GM12892 (cell line): ENCODE measurements around the gene SCLT1. TPM values are rescaled to one million over a fixed set of nuclear protein-coding genes. Genes with fewer than 3 reads are reported as not detected.
A peak's percentile ranks its signal among the peaks of the same experiment; 100 is the strongest.
"Not testable (repeated sequence)": the region's sequence is repeated elsewhere in the genome, so short reads cannot be mapped to it uniquely, and the experiment has no call there.

ENCODE experiments used
- DNase-seq: peaks from one replicate; pipeline ENCODE4 v3.0.0; 2011; ENCODE audit not compliant: insufficient read length
- FAIRE-seq: peaks from 2 replicates; lab custom pipeline; 2011; peaks lifted over from hg19 to GRCh38; lab: Jason Lieb, UNC
- POLR2A ChIP-seq: IDR thresholded peaks from 2 replicates; pipeline ENCODE4 v1.6.1; 2011; ENCODE audit warnings: low read depth, low read length, control low read depth
- POLR2AphosphoS5 ChIP-seq: IDR thresholded peaks from 2 replicates; pipeline ENCODE4 v1.6.1; 2011; ENCODE audit warnings: low read depth, low read length, control low read depth
- TAF1 ChIP-seq: IDR thresholded peaks from 2 replicates; pipeline ENCODE4 v1.6.1; 2011; ENCODE audit warnings: low read depth, mild to moderate bottlenecking, control low read depth, low read length, borderline replicate concordance
- polyA plus RNA-seq: library from polyadenylated mRNA; unstranded; fragments of >200 nt; gene quantifications from one replicate; pipeline ENCODE4 v1.2.1, GENCODE V29; 2012; ENCODE audit warnings: missing spikeins, inconsistent platforms; ENCODE audit not compliant: missing spikeins

The SCLT1 gene
- 20.7 TPM for polyA plus RNA-seq

DNA sequence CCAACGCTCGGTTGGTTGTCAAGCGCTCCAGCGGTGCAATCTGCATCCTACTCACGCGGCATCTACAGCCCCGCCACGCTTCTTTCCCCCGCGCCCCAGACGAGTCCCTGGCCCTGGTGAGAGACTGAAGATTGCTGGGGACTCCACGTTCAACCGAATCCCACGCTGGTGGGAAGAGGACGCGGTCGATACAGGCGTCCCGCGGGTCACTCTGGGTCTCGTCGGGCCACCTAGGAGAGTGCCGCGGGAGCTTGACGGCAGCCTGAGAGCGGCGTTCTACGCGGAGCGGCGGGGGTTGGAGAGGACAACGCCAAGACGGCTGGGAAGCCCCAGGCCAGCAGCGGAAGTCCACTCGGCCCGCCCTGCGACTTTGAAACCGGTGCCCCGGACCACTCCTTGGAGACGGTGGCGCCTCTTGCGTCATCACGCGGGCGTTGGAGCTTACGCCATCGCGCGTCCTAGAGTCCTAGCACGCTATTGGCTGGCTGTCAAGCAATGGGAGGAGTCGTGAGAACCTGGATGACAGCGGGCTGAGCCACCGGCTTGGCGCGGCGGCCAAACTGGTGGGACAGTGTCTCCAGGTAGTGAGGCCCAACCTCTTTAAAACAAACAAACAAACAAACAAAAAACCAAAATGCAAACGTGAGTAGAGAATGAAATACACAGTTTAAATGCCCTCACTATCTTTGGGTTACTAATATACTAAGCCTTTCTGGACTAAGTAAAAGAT, at the start of gene SCLT1:
Gene SCLT1, minus strand, starts transcription at position 349 of the 730 bp plus-strand sequence. CDS start 436 bp downstream, outside the sequence.
- TF ChIP-seq POLR2AphosphoS5 (peak; percentile 95), TAF1 (peak; percentile 55; the same call in 1 of the 2 replicates), POLR2A (peak; percentile 94)
- FAIRE-seq (peak; percentile 100), DNase-seq (peak; percentile 65)

DNA sequence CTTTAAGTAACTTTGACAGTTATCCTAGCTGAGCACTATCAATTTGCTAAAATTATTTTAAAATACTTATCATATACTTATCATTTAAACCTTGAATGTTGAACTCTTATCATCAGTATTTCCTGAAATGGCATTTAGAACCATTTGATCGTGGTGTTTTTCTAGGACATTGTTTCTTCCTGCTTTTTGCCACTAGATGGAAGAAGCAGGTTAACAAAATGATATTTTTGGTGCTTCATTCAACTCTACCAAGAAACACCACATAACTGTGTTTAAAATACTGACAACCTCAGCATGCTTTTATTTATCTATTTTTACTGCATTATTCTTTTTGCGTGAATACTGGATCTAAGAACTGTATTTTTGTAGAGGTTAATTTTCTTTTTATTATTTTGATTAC, 47.2 kb upstream of the SCLT1 start:
- FAIRE-seq (no peak), DNase-seq (no peak)
- TF ChIP-seq TAF1 (no peak), POLR2AphosphoS5 (no peak), POLR2A (no peak)

- FAIRE-seq (no peak), DNase-seq (no peak)
- no peak for TF ChIP-seq POLR2AphosphoS5
- TF ChIP-seq POLR2A: no peak
- TF ChIP-seq TAF1: no peak
Measured at GRCh38 chr4:129138810-129139496, 45.6 kb upstream of the SCLT1 start.

DNA sequence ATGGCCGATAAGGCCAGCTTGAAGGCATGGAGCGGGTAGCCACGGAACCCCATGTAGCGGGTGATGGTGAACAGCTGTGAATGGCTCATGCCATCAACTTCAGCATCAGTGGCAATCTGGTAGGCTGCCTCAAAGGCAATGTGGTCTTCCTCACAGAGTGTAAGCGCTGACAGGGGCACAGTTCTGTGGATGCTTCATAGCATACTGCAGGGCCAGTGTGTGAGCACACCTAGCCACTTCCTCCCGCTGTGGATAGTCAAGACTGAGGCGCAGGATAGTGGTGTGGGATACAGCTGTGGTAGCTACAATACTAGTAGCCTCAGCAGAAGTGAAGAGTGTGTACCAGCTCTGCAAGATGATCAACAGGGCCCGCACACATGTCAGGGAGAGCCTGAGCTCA, 43.1 kb upstream of the SCLT1 start:
- TF ChIP-seq POLR2A: no peak
- no peak for TF ChIP-seq TAF1
- no peak for TF ChIP-seq POLR2AphosphoS5
- FAIRE-seq (no peak), DNase-seq (no peak)

DNA sequence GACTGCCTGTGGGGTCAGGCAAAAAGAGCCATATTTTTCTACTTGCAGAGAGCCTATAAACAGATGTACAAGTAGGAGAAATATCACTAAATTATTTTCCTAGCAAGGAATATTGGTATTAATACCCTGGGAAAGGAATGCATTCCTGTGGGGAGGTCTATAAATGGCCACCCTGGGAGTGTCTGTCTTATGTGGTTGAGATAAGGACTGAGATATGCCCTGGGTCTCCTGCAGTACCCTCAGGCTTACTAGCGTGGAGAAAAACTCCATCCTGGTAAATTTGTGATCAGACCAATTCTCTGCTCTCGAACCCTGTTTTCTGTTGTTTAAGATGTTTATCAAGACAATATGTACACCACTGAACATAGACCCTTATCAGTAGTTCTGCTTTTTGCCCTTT, 38.0 kb upstream of the SCLT1 start:
- no peak for TF ChIP-seq POLR2AphosphoS5
- no peak for TF ChIP-seq TAF1
- TF ChIP-seq POLR2A: no peak

DNA sequence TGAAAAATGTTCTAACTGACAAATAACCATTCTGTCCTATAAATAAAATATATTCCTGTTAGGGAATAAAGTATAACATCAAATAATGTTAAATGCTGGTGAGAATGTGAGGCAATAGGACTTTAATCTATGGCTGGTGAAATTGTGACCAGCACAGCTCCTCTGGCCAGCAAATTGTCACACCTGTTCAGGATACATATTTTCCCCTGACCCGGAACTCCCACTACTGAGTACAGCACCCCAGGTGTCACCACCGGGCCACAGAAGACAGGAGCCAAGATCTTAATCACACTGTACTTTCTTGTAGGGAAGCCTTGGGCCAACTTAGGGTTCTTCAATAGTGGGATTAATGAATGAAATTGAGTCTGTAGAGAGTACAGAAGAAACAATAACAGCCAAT, 35.8 kb upstream of the SCLT1 start:
- no peak for DNase-seq
- no peak for TF ChIP-seq POLR2A
- no peak for TF ChIP-seq POLR2AphosphoS5
- no peak for TF ChIP-seq TAF1
- FAIRE-seq: no peak

More for the DNA sequence above, 38.0 kb upstream of the SCLT1 start:
- no peak for FAIRE-seq
- DNase-seq: no peak

DNA sequence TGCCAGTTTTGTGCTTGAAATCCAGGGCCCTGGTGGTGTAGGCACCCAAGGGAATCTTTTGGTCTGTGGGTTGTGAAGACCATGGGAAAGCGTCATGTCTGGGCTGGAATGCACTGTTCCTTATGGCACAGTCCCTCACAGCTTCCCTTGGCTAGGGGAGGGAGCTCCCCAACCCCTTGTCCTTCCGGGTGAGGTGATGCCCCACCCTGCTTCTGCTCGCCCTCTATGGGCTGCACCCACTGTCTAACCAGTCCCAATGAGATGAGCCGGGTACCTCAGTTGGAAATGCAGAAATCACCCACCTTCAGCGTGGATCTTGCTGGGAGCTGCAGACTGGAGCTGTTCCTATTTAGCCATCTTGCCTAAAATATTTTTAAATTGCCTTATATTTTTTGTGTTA, 33.3 kb upstream of the SCLT1 start:
- DNase-seq: not testable (repeated sequence)

GRCh38 chr4:129117705-129118104, 24.4 kb upstream of the SCLT1 start:
- TF ChIP-seq POLR2AphosphoS5 (no peak), POLR2A (no peak), TAF1 (no peak)

More for the DNA sequence above, 33.3 kb upstream of the SCLT1 start:
- not testable (repeated sequence) for FAIRE-seq

DNA sequence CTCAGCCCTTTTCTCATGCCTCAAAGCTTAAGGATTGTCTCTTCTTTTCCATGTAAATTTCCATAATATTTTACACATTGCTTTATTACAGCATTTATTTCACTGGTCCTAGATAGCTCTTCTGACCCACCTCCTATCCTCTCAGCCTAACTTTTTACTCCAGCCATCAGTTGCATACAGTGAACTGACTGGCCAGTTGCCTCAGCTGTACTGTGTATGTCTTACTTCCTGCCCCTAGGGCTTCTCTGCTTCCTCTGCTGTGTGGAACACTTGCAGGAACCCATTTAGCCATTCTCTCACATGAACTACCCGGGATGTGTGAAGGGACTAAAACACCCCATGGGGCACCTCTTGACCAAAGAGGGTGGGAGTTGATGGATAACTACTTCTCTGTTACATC, 20.6 kb upstream of the SCLT1 start:
- TF ChIP-seq POLR2A (no peak), POLR2AphosphoS5 (no peak), TAF1 (no peak)
- DNase-seq (no peak), FAIRE-seq (peak; percentile 53)

More at GRCh38 chr4:129117705-129118104, 24.4 kb upstream of the SCLT1 start:
- FAIRE-seq: no peak
- DNase-seq: no peak

GRCh38 chr4:129113434-129113833, 20.1 kb upstream of the SCLT1 start:
- no peak for TF ChIP-seq POLR2AphosphoS5
- no peak for TF ChIP-seq TAF1
- no peak for TF ChIP-seq POLR2A
- FAIRE-seq: no peak
- DNase-seq: no peak

DNA sequence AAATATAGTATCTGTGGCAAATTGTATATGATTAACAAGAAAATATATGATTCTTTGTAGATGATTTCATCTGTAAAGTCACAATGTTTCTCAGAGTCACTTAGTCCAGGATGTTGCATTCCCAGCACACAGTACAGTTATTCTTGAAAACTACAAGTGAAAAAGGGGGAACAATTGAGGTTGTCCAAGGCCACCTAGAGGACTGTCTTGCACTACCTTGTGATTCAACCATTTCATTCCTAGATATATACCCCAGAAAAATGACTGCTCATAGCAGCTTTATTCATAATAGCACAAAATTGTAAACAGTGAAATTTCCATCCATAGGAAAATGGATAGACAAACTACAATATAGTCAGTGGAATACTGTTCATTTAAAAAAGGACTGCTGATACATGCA, 18.6 kb upstream of the SCLT1 start:
- no peak for DNase-seq
- no peak for TF ChIP-seq POLR2A
- TF ChIP-seq POLR2AphosphoS5: no peak
- TF ChIP-seq TAF1: no peak
- FAIRE-seq: no peak

GRCh38 chr4:129110931-129111330, 17.6 kb upstream of the SCLT1 start:
- DNase-seq (no peak), FAIRE-seq (no peak)
- TF ChIP-seq POLR2A (no peak), POLR2AphosphoS5 (no peak), TAF1 (no peak)
